Body of pancreas (tissue), 4 donors: Measurements from ENCODE around the gene IGSF3.

Experiments used
- CTCF ChIP-seq, 7 experiments: fragments of 450-650 bp in 4 of 7; fragments of 200-600 bp in 3 of 7; sonication (generic) in 3 of 7; IDR thresholded peaks; one replicate each; pipeline ENCODE4 v1.5.1; 2016 to 2019; ENCODE audit warnings: antibody characterized with exemption in 7 of 7
- POLR2A ChIP-seq, 3 donors: fragments of 450-650 bp; IDR thresholded peaks; one replicate each; pipeline ENCODE4 v1.6.1; 2016; ENCODE audit warnings: antibody characterized with exemption in 3 of 3, mild to moderate bottlenecking in 2 of 3

DNA sequence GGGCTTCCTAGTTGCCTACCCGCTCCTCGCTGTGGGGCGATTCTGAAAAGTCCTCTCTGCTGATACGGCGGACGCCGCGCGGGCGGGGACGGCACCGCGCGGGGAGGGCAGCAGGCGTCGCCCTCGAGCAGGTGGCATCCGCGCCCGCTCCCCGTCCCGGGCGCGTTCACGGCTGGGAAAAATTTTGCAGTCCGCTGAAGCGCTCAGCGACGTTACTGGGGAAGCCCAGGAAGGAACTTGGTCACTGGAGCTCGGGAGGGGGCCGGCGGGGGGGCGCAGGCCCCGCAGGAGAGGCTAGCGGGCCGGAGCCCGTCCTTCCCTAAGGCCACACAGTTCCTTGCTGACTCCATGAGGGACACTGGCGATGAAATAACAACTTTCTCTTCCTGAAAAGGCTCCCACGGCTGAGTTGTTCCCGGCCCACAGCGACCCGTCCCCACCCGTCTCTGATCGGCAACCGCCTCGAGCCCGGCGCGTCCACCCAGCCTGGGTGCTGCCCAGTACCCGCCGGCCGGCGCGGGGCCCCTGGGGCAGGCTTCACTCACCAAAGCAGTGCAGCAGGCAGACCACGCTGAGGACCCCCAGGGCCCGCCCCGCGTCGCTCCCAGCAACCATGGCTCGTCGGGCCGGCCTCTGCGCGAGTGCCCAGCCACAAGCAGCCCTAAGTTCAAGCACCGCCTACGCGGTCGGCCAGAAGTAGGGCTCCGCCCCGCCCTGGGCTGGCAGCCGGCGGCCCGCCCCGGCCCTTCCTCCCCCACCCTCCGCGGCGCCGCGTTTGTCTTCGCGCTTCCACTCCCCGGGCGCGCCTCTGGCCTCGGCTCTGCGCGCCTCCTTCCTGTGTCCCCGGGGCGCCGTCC is 96.9 kb downstream of the IGSF3 start, which contains the start of gene CD58:
- peak; percentile 46 to 78 (median 67) for TF ChIP-seq CTCF (IDR thresholded peaks at IDR 0.05)
- TF ChIP-seq POLR2A (IDR thresholded peaks at IDR 0.05), result peak; percentile 52 to 74 (median 68)
